Dermis blood vessel endothelial cell (primary cell): ENCODE data around the gene EEF2K. TPM values are rescaled to one million over a fixed set of nuclear protein-coding genes. Genes with fewer than 3 reads are reported as not detected.

Source experiments
- DNase-seq: peaks from one replicate; pipeline ENCODE4 v3.0.0; 2010
- total RNA-seq: library from RNA; depleted of rRNA; stranded (reverse); fragments of >200 nt; gene quantifications from 2 replicates; pipeline ENCODE4 v1.2.3, GENCODE V29; 2014

EEF2K gene
- total RNA-seq, 1 donor from 2014 or later, result 44.1 TPM

DNA sequence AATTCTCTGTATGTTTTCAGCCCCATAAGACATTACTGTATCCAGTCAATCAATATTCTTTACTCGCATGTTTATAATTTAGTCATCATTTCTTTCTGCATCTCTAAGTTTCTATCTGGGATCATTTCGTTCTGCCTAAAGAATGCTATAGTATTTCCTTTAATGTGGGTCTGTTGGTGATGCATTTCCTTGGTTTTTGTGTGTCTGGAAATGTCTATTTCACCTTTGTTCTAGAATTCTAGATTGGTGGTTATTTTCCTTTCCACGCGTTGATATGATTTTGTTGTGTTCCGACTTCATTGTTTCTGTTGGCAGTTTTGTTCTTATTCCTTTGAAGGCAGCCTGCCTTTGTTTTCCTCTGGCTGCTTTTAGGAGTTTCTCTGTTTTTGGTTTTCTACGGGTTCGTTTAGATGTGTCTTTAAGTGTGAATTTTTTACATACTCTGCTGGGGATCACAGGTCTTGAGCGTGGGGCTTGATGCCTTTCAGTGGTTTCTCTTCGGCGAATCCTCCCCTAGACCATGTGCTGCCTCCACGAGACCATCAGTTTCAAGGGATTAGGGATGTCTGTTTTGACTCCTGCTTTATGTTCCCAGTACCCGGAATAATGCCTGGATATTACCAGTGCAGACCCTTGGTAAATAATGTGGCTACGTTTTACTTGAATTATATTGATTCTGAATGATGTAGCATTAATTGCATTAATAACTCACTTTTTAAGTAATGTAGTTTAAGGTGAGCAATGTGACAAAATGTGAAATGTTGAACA is 114.7 kb downstream of the EEF2K start:
- DNase-seq, result peak; percentile 78

DNA sequence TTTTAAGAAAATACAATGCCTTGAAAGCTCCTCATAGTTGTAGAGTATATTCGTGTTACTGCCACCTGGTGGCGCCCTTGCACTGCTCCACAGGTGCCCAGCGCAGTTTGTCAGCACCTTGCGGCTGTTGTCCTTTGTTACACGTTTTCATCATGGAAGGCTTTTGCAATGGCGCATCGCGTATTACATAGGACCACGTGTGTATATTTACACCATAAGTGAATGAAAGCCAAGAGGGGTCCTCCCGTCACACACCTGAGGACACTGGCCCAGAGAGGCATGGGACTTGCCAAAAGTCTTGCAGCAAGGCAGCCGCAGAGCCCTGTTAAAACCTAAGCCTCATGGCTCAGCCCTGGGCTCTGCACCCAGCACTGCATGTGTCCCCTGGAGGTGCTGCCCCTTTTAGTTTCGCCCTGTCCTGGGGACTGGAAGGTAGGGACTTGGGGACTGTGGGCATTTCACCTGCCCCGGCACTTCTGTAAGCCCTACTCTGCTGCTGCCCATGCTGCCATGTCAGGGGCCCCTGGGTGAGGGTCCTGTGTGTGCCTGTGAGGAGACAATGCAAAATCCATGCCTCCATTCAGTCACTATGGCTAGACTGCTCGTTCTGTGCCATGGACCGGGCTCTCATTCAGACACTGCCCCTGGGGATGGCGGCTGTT is 115.4 kb downstream of the EEF2K start:
- DNase-seq, result peak; percentile 92

DNA sequence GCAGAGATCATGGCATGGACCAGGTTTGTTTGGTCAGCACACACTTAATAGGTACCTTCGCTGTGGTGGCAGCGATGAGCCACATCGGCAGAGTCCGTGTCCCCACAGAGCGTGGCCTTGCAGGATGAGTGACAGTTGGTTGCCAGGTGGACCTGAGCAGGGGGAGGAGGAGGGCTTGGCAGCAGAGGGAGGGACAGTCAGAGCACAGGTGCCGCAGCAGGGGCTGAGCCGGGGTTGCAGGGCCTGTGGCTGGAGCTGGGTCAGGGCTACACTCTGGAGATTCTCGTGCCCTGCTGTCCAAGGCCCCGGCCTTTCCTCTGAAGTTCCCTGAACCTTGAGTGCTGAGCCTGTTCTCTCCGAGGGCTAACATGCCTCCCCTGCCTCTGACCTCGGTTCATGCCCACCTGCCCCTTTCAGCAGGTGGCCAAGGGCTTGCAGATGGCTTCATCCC is 116.0 kb downstream of the EEF2K start:
- DNase-seq, result no peak

DNA sequence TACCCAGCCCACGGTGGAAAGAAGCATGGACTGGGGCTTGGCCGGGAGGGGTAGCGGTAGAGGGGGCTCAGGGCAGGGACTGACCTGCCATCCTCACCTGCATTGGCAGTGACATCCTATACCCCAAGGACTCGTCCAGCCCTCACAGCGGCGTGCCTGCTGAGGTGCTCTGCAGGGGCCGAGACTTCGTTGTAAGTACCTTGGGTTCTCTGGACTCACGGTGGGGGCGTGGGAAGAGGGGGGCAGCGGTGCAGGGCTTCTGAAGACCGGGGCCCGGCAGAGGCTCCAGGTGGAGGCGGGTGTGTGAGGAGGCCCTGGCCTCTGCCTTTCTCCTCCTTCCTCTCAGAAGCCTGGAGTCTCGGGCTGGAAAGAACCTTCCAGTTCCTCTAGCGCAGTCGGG is 116.7 kb downstream of the EEF2K start:
- DNase-seq, result no peak

DNA sequence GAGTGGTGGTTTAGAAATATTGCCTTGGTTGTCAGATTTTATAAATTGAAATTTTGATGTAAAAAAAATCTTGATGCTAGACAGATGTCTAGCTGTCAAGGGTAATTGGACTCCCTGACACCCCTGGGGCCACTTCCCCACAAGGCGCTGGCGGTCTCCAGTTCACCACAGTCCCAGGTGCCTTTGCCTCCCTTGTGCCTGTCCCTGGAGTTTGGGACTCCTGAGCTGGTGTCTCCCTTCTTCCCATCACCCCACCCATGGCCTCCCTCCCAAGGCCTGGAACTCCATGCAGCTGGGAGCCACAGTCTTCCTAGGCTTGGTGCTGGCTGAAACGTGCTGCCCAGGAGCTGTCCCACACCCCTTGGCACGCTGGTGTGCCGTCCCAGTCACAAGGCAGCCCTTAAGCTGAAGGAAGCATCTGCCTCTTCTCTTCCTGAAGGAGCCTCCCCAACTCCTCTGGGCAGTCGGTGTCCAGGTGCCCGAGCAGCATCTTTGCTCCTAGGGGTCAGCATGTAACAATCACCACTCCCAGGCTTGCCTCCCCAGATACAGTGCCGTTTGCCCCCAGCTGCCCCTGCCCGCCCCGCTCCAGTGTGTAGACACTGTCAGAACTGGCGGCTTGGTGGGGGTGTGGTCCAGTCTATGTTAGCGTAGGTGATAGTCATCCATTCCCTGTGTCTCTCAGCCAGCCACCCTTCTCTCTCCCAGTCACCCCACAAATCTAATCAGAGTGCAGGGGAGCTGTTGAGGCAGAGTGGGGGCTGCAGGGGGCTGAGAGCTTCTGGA is 117.3 kb downstream of the EEF2K start:
- no peak for DNase-seq

DNA sequence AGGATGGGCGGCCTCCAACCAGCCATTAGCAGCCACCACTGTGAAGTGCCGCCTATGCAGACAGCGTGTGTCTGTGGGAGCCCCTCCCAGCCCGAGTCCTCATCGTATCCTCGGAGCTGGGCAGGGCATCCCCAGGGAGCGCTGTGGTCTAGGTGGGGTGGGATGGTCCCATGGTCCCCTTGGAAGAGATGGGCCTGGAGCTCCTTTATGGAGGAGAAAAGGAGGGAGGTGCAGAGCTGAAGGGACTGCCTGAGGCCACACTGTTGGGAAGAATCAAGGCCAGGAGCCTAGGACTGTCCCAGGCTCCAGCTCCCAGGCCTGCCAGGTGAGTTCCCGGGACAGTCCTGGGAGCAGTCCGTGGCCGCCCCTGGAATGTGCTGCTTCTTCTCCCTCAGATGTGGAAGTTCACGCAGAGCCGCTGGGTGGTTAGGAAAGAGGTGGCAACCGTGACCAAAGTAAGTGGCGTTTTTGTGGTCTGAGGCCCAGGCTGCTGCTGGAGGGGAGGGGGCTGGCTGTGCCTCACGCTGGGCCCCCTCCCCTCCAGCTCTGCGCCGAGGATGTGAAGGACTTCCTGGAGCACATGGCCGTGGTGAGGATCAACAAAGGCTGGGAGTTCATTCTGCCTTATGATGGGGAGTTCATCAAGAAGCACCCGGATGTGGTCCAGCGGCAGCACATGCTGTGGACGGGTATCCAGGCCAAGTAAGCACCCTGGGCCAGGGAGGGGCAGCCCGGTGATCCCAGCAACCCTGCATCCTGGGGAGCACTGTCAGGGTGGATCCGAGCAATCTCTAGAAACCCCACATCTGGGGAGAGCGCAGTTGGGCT is 118.1 kb downstream of the EEF2K start:
- DNase-seq, result no peak

DNA sequence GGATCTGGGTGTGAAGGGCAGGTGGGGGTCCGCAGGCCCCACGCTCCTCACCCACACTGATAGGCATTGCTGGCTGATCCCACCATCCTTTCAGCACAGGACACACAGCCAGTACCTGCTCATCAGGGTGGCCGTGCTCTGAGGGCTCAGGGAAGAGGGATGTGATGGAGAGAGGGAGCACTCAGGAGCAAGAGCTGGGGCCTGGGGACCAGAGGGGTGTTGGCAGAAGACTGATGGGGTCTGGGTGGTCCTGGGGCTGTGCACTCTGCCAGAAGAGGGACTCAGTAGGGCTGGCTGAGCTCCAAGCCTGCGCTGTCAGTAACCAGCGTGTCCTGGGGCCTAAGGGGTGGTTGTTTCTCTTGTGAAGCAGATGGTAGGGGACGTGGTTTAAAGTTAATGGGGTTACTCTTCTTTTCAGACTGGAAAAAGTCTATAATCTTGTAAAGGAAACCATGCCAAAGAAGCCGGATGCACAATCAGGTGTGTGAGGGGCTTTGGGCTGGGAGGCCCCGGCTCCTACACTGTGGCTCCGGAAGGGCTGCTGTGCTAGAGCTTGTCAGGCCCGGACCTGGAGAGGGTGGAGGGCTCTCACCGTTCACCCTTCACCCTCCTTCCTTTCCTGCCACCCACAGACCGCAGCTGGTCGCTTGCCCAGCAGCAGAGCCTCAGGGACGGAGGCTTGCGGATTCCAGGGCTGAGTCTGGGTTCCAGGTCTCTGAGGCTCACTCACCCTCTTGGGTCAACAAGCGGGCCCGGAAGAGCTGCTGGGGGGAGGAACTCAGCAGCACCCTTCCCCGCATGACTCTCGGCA is 118.9 kb downstream of the EEF2K start:
- no peak for DNase-seq

DNA sequence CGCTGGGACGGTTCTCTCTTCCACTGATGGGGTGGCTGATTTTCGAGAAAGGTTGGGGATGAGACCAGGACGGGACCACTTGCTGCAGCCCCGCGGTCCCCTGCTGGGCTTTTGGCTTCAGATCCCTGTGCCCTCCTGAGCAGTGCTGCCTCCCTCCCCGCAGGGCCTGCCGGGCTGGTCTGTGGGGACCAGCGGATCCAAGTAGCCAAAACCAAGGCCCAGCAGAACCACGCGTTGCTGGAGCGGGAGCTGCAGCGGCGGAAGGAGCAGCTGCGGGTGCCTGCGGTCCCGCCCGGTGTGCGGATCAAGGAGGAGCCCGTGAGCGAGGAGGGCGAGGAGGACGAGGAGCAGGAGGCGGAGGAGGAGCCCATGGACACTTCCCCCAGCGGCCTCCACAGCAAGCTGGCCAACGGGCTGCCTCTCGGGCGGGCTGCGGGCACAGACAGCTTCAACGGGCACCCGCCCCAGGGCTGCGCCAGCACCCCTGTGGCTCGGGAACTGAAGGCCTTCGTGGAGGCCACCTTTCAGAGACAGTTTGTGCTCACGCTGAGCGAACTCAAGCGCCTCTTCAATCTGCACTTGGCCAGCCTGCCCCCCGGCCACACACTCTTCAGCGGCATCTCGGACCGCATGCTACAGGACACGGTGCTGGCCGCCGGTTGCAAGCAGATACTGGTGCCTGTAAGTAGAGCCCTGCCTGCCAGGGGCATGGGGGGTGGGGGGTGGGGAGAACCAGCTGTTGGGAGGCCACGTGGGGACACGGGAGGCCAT is 119.7 kb downstream of the EEF2K start:
- DNase-seq, result no peak

DNA sequence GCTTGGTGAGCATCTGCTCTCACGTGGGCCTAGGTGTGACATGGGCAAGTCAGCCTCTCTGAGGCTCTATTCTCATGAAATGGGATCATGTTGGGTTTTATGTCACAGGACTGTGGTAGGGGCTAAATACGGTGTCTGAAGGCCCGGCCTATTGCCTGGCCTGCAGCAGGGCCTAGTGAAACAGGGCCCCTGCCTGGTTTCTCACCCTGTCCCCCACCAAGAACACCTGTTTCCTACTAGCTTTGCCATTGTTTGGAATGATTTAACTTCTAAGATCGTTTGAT is 120.2 kb downstream of the EEF2K start:
- no peak for DNase-seq

DNA sequence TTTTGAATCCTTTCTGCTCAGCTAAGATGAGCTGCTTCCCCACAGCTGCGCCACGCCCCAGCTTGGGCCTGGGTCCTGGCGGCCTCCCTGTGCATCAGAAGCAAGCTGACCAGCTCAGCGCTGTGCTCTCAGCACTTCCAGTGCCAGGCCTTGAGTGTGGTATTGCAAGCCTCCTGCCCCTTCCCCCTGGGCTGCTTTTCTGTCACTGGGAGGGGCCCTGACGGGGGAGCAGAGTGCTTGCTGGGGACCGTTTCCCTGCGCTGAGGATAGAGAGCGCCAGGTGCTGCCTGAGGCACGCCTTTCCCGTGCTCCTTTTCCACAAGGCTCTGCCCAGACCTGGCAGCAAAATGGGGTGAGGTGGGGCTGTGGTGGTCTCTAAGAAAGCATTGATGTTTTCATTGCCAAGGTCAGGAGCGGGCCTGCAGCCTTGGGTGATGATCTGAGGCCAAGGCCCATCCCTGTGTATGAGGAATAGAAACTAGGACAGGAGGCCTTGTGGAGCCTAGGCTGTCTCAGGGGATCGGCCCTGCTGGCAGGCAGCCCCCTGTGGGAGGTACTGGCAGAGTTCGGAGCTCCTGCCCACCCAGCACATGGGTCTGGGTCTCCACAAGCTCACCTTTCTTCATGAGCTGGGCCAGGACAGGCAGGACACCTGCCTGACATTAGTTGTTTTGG is 120.8 kb downstream of the EEF2K start:
- DNase-seq, result no peak

DNA sequence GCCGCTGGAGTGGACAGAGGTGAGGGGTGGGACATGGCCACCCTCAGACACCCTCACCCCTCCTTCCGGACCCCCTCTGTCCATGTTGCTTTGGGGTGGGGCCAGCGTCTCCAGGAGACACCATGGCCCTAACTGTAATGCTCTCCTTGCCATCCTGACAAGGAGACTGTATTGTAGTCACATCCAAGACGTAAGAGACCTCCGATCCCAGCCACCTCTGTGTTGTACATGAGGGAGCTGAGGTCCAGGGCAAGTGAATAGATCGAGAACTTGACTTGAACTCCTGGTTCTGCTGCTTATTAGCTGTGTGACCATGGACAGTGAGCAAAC is 121.3 kb downstream of the EEF2K start:
- no peak for DNase-seq

DNA sequence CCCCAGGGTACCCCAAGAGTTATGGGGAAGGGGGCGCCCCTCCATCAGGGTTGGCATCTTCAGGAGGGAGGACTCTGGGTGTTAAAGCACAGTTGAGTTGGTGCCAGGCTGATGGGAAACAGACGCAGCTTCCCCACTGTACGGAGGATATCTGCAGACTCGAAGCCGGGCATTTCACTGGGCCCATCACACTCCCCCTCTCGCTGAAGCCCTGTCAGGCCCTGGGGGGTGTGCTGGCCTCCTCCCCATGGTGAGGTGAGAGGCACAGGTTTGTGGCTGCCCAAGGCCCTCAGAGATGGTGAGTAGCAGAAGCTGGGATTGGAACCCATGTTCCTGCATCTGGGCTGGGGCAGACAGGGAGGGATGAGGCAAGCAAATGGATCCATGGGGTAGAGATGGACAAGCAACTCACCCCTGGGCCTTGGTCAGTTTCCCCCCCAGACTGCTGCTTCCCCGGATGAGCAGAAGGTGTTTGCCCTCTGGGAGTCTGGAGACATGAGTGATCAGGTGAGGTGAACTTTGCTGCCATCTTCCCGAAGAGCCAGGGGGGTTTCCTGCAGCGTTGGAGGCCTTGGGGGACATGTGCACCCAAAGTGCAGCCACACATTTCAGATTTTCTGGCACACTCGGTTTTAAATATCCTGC is 122.1 kb downstream of the EEF2K start:
- no peak for DNase-seq

DNA sequence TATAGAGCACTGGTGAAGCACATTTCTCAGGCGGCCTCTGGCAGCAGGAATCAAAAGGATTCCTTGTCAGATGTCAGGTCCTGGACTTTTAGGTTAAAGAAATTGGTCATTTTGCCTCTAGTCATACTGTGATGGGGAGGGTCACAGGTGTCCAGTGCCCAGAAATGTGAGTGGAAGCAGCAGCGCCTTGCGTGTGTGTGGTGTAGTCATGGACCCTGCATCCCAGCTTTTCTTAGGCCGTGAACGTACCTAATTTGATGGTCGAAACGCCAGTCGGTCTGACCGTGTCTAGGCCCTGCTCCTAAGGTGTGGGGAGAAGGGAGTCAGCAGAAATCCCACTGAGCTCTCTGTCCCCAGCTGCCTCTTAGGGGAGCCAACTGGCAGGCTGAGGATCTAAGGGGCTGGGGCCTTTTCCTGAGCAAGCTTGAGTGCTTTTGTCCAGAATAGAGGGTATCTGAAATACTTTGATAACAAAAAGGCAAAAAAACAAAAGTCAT is 123.2 kb downstream of the EEF2K start:
- DNase-seq, result no peak

DNA sequence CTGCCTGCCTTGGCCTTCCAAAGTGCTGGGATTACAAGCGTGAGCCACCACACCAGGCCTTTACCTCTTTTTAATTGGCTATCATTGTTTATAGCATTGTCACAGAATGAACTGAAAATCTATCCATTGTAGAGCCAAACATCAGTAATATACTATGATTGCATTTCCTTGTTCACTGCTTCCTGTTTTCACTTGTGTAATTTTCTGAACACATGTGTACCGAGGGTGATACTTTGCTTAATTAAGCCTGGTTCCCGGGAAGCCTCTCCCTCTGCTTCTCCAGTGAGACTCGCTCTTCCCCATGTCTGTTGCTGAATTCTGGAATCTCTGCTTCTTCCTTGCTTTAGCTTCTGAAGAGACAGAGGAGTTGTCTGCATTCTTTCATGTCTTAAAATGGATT is 124.2 kb downstream of the EEF2K start:
- no peak for DNase-seq

DNA sequence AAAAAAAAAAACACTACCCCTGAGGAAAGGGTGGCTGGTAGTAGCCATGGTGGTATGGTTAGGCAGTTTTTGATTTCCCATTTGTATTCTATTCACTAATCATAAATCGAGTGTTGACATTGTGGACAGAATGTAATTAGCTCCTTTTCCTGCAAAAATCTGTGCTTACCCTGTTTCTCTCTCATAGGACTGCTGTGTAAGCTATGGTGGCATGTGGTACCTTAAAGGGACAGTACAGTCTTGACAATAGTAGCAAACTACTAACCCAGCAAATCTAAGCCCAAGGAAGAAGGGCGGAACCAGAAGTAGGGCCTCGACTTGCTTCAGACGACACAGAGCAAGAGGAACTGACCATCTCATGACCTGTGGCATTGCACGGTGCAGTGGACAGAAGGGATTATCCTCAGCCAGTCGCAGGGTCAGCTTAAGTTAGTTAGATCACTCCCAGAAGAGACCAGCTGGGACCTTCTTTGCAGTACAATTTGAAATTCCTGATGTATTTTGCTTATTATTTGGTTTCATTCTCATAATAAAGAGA is 127.4 kb downstream of the EEF2K start:
- DNase-seq, result no peak

DNA sequence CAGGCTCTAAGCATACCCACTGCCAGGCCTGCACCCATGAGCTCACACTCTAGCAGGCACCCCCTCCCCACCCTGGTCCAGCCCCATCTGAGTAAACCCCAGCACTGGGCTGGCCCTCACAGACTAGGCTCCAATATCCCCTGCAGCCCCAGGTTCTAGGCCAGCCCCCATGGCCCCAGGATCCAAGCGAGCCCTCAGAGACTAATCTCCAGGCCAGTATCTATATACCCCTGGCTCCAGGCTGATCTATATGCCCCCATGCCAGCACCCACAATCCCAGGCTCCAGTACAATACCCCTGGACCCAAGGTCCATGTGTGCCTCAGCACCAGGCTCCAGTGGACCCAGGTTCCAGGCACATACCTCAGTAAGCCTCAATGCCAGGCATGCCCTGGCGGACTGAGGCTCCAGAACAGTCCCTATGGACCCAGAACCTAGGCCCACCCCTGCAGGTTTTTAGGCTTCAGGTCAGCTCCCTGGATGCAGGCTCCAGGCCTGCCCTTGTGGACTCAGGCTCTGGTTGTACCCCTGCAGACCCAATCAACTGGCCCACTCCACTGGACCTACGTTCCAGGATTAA is 129.7 kb downstream of the EEF2K start:
- no peak for DNase-seq

DNA sequence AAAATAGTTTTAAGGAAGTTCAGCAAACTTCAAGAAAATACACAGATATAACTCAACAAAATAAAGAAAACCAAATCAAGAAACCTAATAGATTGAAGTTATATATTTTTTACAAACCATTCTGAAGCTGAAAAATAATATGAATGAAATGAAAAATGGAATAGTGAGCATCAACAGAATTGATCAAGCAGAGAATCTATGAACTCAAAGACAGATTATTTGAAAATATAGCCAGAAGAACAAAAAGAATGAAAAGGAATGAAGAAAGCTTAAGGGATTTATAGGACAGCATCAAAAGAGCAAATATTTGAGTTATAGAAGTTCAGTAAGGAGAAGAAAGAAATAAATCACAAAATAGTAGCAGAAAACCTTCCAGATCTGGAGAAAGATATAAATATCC is 130.5 kb downstream of the EEF2K start:
- no peak for DNase-seq

DNA sequence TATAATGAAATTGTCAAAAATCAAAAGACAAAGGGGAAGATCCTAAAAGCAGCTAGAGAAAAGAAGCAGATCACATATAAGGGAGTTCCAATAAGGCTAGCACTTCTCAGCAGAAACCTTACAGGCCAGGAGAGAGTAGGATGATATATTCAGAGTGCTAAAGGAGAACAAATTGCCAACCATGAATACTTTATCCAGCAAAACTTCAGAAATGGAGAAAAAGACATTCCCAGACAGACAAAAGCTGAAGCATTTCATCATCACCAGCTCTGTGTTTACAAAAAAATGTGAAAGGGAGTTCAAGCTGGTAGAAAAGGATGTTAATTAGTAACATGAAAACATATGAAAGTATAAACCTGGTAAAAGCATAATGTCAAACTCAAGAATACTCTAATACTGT is 131.0 kb downstream of the EEF2K start:
- DNase-seq, result no peak
